Neural cell (in vitro differentiated cells): ENCODE data around the gene LKAAEAR1. TPM values are rescaled to one million over a fixed set of nuclear protein-coding genes. Genes with fewer than 3 reads are reported as not detected.
"Not testable (repeated sequence)": the region's sequence is repeated elsewhere in the genome, so short reads cannot be mapped to it uniquely, and the experiment has no call there.

Experiments
- H2AFZ ChIP-seq: fragments of 200-600, 300-800 bp; sonication (generic), shearing (Covaris generic); 2 replicates; pipeline ENCODE4 v1.6.0; 2014; ENCODE audit warnings: low read depth, mild to moderate bottlenecking, antibody characterized with exemption, low read length, moderate library complexity
- H3F3A ChIP-seq: fragments of 200-600 bp; shearing (Covaris generic); 2 replicates; pipeline ENCODE4 v1.6.1; 2016; ENCODE audit warnings: mild to moderate bottlenecking, moderate library complexity, mixed read lengths, antibody characterized with exemption, low read length; ENCODE audit not compliant: insufficient read depth, poor library complexity, severe bottlenecking
- H3K27ac ChIP-seq: fragments of 200-600, 300-800 bp; sonication (generic), shearing (Covaris generic); 2 replicates; pipeline ENCODE4 v1.5.1; 2014; ENCODE audit warnings: mild to moderate bottlenecking, low read length, moderate library complexity
- H3K27me3 ChIP-seq: fragments of 300-800, 200-600 bp; sonication (generic), shearing (Covaris generic); 2 replicates; pipeline ENCODE4 v1.6.0; 2014; ENCODE audit warnings: mild to moderate bottlenecking, low read depth, low read length, moderate library complexity; ENCODE audit not compliant: insufficient read depth
- H3K36me3 ChIP-seq: fragments of 300-800, 200-600 bp; sonication (generic), shearing (Covaris generic); 2 replicates; pipeline ENCODE4 v1.5.1; 2014; ENCODE audit warnings: mild to moderate bottlenecking, antibody characterized with exemption, low read length, moderate library complexity; ENCODE audit not compliant: insufficient read depth
- H3K4me2 ChIP-seq: fragments of 300-800, 200-600 bp; sonication (generic), shearing (Covaris generic); 2 replicates; pipeline ENCODE4 v1.6.0; 2014; ENCODE audit warnings: mild to moderate bottlenecking, low read length
- H3K4me3 ChIP-seq: fragments of 300-800, 200-600 bp; sonication (generic), shearing (Covaris generic); 2 replicates; pipeline ENCODE4 v1.5.1; 2014; ENCODE audit warnings: mild to moderate bottlenecking, low read length, moderate library complexity
- H3K79me2 ChIP-seq: fragments of 200-600 bp; shearing (Covaris generic); replicated peaks from 2 replicates; pipeline ENCODE4 v1.6.0; 2014; ENCODE audit warnings: mild to moderate bottlenecking, low read length, moderate library complexity; ENCODE audit not compliant: insufficient read depth
- H3K9ac ChIP-seq: fragments of 300-800, 200-600 bp; sonication (generic), shearing (Covaris generic); 2 replicates; pipeline ENCODE4 v1.6.1; 2016; ENCODE audit warnings: mild to moderate bottlenecking, low read length, mixed read lengths
- H3K9me2 ChIP-seq: fragments of 200-600 bp; shearing (Covaris generic); 2 replicates; pipeline ENCODE4 v1.6.1; 2016; ENCODE audit warnings: mild to moderate bottlenecking, low read length, mixed read lengths; ENCODE audit not compliant: insufficient read depth
- H3K9me3 ChIP-seq: fragments of 200-600, 300-800 bp; sonication (generic), shearing (Covaris generic); 2 replicates; pipeline ENCODE4 v1.6.1; 2016; ENCODE audit warnings: mild to moderate bottlenecking, mixed run types, low read length, moderate library complexity, mixed read lengths
- H4K20me1 ChIP-seq: fragments of 200-600 bp; shearing (Covaris generic); 2 replicates; pipeline ENCODE4 v1.6.1; 2016; ENCODE audit warnings: mild to moderate bottlenecking, mixed run types; ENCODE audit not compliant: insufficient read depth
- EP300 ChIP-seq: fragments of 450-650 bp; conservative IDR thresholded peaks from 2 replicates; pipeline ENCODE4 v1.6.1; 2014; ENCODE audit warnings: antibody characterized with exemption, mild to moderate bottlenecking, moderate library complexity; ENCODE audit not compliant: poor library complexity, severe bottlenecking
- MXI1 ChIP-seq: fragments of 450-650 bp; conservative IDR thresholded peaks from 2 replicates; pipeline ENCODE4 v1.6.1; 2014; ENCODE audit warnings: antibody characterized with exemption, mild to moderate bottlenecking; ENCODE audit not compliant: poor library complexity, severe bottlenecking
- POLR2AphosphoS5 ChIP-seq: IDR thresholded peaks from 2 replicates; pipeline ENCODE4 v1.6.1; 2012
- REST ChIP-seq: IDR thresholded peaks from 2 replicates; pipeline ENCODE4 v1.6.1; 2012; ENCODE audit warnings: borderline replicate concordance
- SMC3 ChIP-seq: fragments of 450-650 bp; conservative IDR thresholded peaks from 2 replicates; pipeline ENCODE4 v1.6.1; 2014; ENCODE audit warnings: antibody characterized with exemption, mild to moderate bottlenecking, moderate library complexity; ENCODE audit not compliant: poor library complexity
- TAF1 ChIP-seq: IDR thresholded peaks from 2 replicates; pipeline ENCODE4 v1.6.1; 2012; ENCODE audit warnings: low read depth
- polyA plus RNA-seq: library from polyadenylated mRNA; depleted of rRNA; stranded (reverse); fragments of >200 nt; gene quantifications from 2 replicates; pipeline ENCODE4 v1.2.3, GENCODE V29; 2014
- TF ChIP-seq, protein P1 (sequence below): fragments of 450-650 bp; IDR thresholded peaks from 2 replicates; pipeline ENCODE4 v1.5.1; 2014; ENCODE audit warnings: antibody characterized with exemption, mild to moderate bottlenecking, moderate library complexity; ENCODE audit not compliant: poor library complexity, severe bottlenecking

LKAAEAR1 gene
- polyA plus RNA-seq, 1 donor from 2014 or later = 9.3 TPM

GRCh38 chr20:64119301-64119680, 35.1 kb upstream of the LKAAEAR1 start:
- Histone ChIP-seq H3K9me2 (no peaks in the 10 kb centered on the region), H3K4me2 (no peak overlapping the region), H2AFZ (no peak overlapping the region), H3K27me3 (no peaks in the 10 kb centered on the region), H3K9me3 (no peaks in the 10 kb centered on the region), H3K27ac (no peak overlapping the region), H3K4me3 (no peak overlapping the region), H3K79me2 (no peaks in the 10 kb centered on the region), H3K9ac (peak overlapping the region; percentile 20), H4K20me1 (no peaks in the 10 kb centered on the region), H3F3A (no peaks in the 10 kb centered on the region), H3K36me3 (no peaks in the 10 kb centered on the region)
- TF ChIP-seq SMC3 (no peak), REST (no peak), MXI1 (no peak), EP300 (no peak)

DNA sequence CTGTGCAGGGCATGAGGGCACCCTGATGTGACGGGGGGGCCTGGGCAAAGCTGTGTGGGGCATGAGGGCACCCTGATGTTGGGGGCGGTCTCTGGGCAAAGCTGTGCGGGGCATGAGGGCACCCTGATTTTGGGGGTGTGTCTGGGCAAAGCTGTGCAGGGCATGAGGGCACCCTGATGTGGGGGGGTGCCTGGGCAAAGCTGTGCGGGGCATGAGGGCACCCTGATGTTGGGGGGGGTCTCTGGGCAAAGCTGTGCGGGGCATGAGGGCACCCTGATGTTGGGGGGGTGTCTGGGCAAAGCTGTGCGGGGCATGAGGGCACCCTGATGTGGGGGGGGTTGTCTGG, 33.2 kb upstream of the LKAAEAR1 start:
- not testable (repeated sequence) for H2AFZ ChIP-seq, H3K9me3 ChIP-seq, H3K9ac ChIP-seq, H3K79me2 ChIP-seq, H3K36me3 ChIP-seq, H3K4me2 ChIP-seq, H3K27me3 ChIP-seq, H3K9me2 ChIP-seq, H3F3A ChIP-seq, H3K4me3 ChIP-seq, H3K27ac ChIP-seq, H4K20me1 ChIP-seq

- Histone ChIP-seq H3K36me3 (no peaks in the 10 kb centered on the region), H2AFZ (no peak overlapping the region), H3K79me2 (no peaks in the 10 kb centered on the region), H4K20me1 (no peaks in the 10 kb centered on the region), H3K9ac (no peak overlapping the region), H3K9me3 (no peaks in the 10 kb centered on the region), H3K27me3 (no peaks in the 10 kb centered on the region), H3K27ac (no peak overlapping the region), H3K4me3 (no peak overlapping the region), H3F3A (no peaks in the 10 kb centered on the region), H3K9me2 (no peaks in the 10 kb centered on the region), H3K4me2 (no peak overlapping the region)
- TF ChIP-seq EP300 (no peak), TAF1 (no peak), MXI1 (no peak), POLR2AphosphoS5 (no peak)
- TF ChIP-seq, protein P1, sequence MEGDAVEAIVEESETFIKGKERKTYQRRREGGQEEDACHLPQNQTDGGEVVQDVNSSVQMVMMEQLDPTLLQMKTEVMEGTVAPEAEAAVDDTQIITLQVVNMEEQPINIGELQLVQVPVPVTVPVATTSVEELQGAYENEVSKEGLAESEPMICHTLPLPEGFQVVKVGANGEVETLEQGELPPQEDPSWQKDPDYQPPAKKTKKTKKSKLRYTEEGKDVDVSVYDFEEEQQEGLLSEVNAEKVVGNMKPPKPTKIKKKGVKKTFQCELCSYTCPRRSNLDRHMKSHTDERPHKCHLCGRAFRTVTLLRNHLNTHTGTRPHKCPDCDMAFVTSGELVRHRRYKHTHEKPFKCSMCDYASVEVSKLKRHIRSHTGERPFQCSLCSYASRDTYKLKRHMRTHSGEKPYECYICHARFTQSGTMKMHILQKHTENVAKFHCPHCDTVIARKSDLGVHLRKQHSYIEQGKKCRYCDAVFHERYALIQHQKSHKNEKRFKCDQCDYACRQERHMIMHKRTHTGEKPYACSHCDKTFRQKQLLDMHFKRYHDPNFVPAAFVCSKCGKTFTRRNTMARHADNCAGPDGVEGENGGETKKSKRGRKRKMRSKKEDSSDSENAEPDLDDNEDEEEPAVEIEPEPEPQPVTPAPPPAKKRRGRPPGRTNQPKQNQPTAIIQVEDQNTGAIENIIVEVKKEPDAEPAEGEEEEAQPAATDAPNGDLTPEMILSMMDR = no peak
Measured at GRCh38 chr20:64116541-64117431, 32.6 kb upstream of the LKAAEAR1 start.
